Upper lobe of right lung (tissue), 1 donor: ENCODE results near the gene CEBPZOS. TPM values are rescaled to one million over a fixed set of nuclear protein-coding genes. Genes with fewer than 3 reads are reported as not detected.
"Not testable (repeated sequence)": the region's sequence is repeated elsewhere in the genome, so short reads cannot be mapped to it uniquely, and the experiment has no call there.

ENCODE experiments used
- ATAC-seq: fragments of 200-7000 bp; cut with Tn5 transposase; one replicate; pipeline ENCODE4 v1.9.1; 2020; ENCODE audit warnings: mild to moderate bottlenecking, moderate library complexity
- DNase-seq: peaks from one replicate; pipeline ENCODE4 v3.0.0-alpha.2; 2020
- H3K27ac ChIP-seq: fragments of 200-600 bp; one replicate; pipeline ENCODE4 v1.8.0; 2022
- H3K27me3 ChIP-seq: fragments of 200-600 bp; one replicate; pipeline ENCODE4 v1.8.0; 2022; ENCODE audit warnings: mild to moderate bottlenecking
- H3K36me3 ChIP-seq: fragments of 200-600 bp; one replicate; pipeline ENCODE4 v1.8.0; 2022
- H3K4me1 ChIP-seq: fragments of 200-600 bp; one replicate; pipeline ENCODE4 v1.8.0; 2022
- H3K4me3 ChIP-seq: fragments of 200-600 bp; one replicate; pipeline ENCODE4 v1.8.0; 2022; ENCODE audit warnings: mild to moderate bottlenecking
- H3K9me3 ChIP-seq: fragments of 200-600 bp; one replicate; pipeline ENCODE4 v1.8.0; 2022
- CTCF ChIP-seq: fragments of 200-600 bp; IDR thresholded peaks from one replicate; pipeline ENCODE4 v1.8.0; 2022; ENCODE audit warnings: antibody characterized with exemption
- intact Hi-C: fragments of 100-400 bp; cut with DNase I; formaldehyde crosslinking; loops from one replicate; pipeline ENCODE4 v1.11.0; 2022
- total RNA-seq: library from RNA; stranded (reverse); fragmentation: NEBNext Ultra II Directional; extraction: Animal tissue kit (Norgen Biotek cat#: 25700); gene quantifications from one replicate; pipeline ENCODE4 v1.2.1, GENCODE V29; 2021
- donor health status: DM: no; HTN: yes; CAD: no; lungs with severe emphysema.

Gene CEBPZOS
- total RNA-seq, 1 donor from 2014 or later = 38.8 TPM

- DNase-seq (no peak), ATAC-seq (no peak)
- TF ChIP-seq CTCF = no peak
- intact Hi-C loops = no loop called here
- Histone ChIP-seq H3K27ac (no peak overlapping the region), H3K27me3 (no peaks in the 10 kb centered on the region), H3K36me3 (peaks cover 85% of the 10 kb centered on the region), H3K4me3 (no peak overlapping the region), H3K4me1 (peaks cover 5% of the 10 kb centered on the region), H3K9me3 (no peaks in the 10 kb centered on the region)
Measured at GRCh38 chr2:37219046-37219445, 22.8 kb downstream of the CEBPZOS start.

- peaks cover 17% of the 10 kb centered on the region for H3K4me1 ChIP-seq
- no peaks in the 10 kb centered on the region for H3K9me3 ChIP-seq
- ATAC-seq = no peak
- intact Hi-C loops = no loop called here
- no peak overlapping the region for H3K27ac ChIP-seq
- no peak for DNase-seq
- no peak overlapping the region for H3K4me3 ChIP-seq
- no peak for TF ChIP-seq CTCF
- peaks cover 72% of the 10 kb centered on the region for H3K36me3 ChIP-seq
- no peaks in the 10 kb centered on the region for H3K27me3 ChIP-seq
Measured at GRCh38 chr2:37223131-37223530, 26.8 kb downstream of the CEBPZOS start.

GRCh38 chr2:37224063-37224462 is 27.8 kb downstream of the CEBPZOS start:
- ATAC-seq = no peak
- intact Hi-C loops = no loop called here

GRCh38 chr2:37225129-37225528 is 28.8 kb downstream of the CEBPZOS start:
- intact Hi-C loops, H3K27ac ChIP-seq, DNase-seq, ATAC-seq, H3K27me3 ChIP-seq, H3K9me3 ChIP-seq, H3K4me3 ChIP-seq: not testable (repeated sequence)
- Histone ChIP-seq H3K4me1 (peaks cover 25% of the 10 kb centered on the region), H3K36me3 (peaks cover 62% of the 10 kb centered on the region)

More at GRCh38 chr2:37224063-37224462, 27.8 kb downstream of the CEBPZOS start:
- Histone ChIP-seq H3K36me3 (peaks cover 72% of the 10 kb centered on the region), H3K27ac (no peak overlapping the region), H3K4me3 (no peak overlapping the region), H3K27me3 (no peaks in the 10 kb centered on the region), H3K9me3 (no peaks in the 10 kb centered on the region), H3K4me1 (peaks cover 17% of the 10 kb centered on the region)
- TF ChIP-seq CTCF = no peak
- no peak for DNase-seq

- no peak overlapping the region for H3K4me3 ChIP-seq
- peaks cover 29% of the 10 kb centered on the region for H3K4me1 ChIP-seq
- H3K27ac ChIP-seq = no peak overlapping the region
- TF ChIP-seq CTCF = no peak
- ATAC-seq (no peak), DNase-seq (no peak)
- intact Hi-C loops = no loop called here
- H3K9me3 ChIP-seq = no peaks in the 10 kb centered on the region
- H3K27me3 ChIP-seq = no peaks in the 10 kb centered on the region
- H3K36me3 ChIP-seq = peaks cover 45% of the 10 kb centered on the region
Measured at GRCh38 chr2:37226863-37227262, 30.6 kb downstream of the CEBPZOS start.

- no peak for ATAC-seq
- intact Hi-C loops = no loop called here
- Histone ChIP-seq H3K9me3 (no peaks in the 10 kb centered on the region), H3K27ac (no peak overlapping the region), H3K4me1 (peaks cover 39% of the 10 kb centered on the region), H3K4me3 (no peak overlapping the region), H3K27me3 (no peaks in the 10 kb centered on the region), H3K36me3 (peaks cover 29% of the 10 kb centered on the region)
- TF ChIP-seq CTCF = no peak
- no peak for DNase-seq
Measured at GRCh38 chr2:37228788-37229187, 32.5 kb downstream of the CEBPZOS start.
